NCI-H82 treated with DMSO at 0.1 percent for 48 hours (cell line): ENCODE measurements around the gene SMYD3.

Experiments
- DNase-seq: peaks from one replicate; lab custom pipeline; 2025; ENCODE audit not compliant: unreplicated experiment; lab: John Stamatoyannopoulos, UW

Gene SMYD3

GRCh38 chr1:246516126-246516525 is 9.0 kb upstream of the SMYD3 start:
- DNase-seq = no peak

GRCh38 chr1:246515390-246516005 is 8.4 kb upstream of the SMYD3 start:
- DNase-seq = no peak

GRCh38 chr1:246513619-246514343 is 6.7 kb upstream of the SMYD3 start:
- no peak for DNase-seq

- no peak for DNase-seq
These were observed 6.0 kb upstream of the SMYD3 start for GRCh38 chr1:246513041-246513440.

- no peak for DNase-seq
These were observed 5.6 kb upstream of the SMYD3 start for GRCh38 chr1:246512635-246513034.

- DNase-seq = no peak
These were observed 5.2 kb upstream of the SMYD3 start for GRCh38 chr1:246512230-246512629.

- DNase-seq = no peak
These were observed 4.1 kb upstream of the SMYD3 start for GRCh38 chr1:246511203-246511602.

- no peak for DNase-seq
These were observed 3.3 kb upstream of the SMYD3 start for GRCh38 chr1:246510147-246511030.

- no peak for DNase-seq
These were observed 2.0 kb upstream of the SMYD3 start for GRCh38 chr1:246508897-246509688.

GRCh38 chr1:246506367-246506673 is 759 bp downstream of the SMYD3 start:
- DNase-seq = no peak

- no peak for DNase-seq
These were observed 3.7 kb downstream of the SMYD3 start for GRCh38 chr1:246503341-246503740.

- peak; percentile 58 for DNase-seq
These were observed 9.7 kb downstream of the SMYD3 start for GRCh38 chr1:246497331-246497915.

GRCh38 chr1:246492611-246493245 is 14.4 kb downstream of the SMYD3 start:
- DNase-seq = peak; percentile 80

GRCh38 chr1:246491551-246492053 is 15.5 kb downstream of the SMYD3 start:
- DNase-seq = no peak

- no peak for DNase-seq
These were observed 18.4 kb downstream of the SMYD3 start for GRCh38 chr1:246488674-246489073.

- no peak for DNase-seq
These were observed 23.5 kb downstream of the SMYD3 start for GRCh38 chr1:246483569-246483933.

- no peak for DNase-seq
These were observed 24.1 kb downstream of the SMYD3 start for GRCh38 chr1:246482805-246483568.

GRCh38 chr1:246479061-246479460 is 28.0 kb downstream of the SMYD3 start:
- no peak for DNase-seq

- no peak for DNase-seq
These were observed 29.4 kb downstream of the SMYD3 start for GRCh38 chr1:246477634-246478033.
